LNCaP clone FGC (cell line): ENCODE measurements around the gene GPR27.

Source experiments
- DNase-seq: peaks from one replicate; pipeline ENCODE4 v3.0.0-alpha.2; 2011; ENCODE audit warnings: low read depth
- H3K4me3 ChIP-seq: 2 replicates; pipeline ENCODE4 v1.5.1; 2011; ENCODE audit warnings: mild to moderate bottlenecking, low read depth, low read length, control low read depth
- CTCF ChIP-seq: IDR thresholded peaks from 2 replicates; pipeline ENCODE4 v1.5.1; 2012; ENCODE audit warnings: mild to moderate bottlenecking; ENCODE audit not compliant: control insufficient read depth, insufficient read depth; ENCODE audit errors: extremely low read depth

The GPR27 gene

DNA sequence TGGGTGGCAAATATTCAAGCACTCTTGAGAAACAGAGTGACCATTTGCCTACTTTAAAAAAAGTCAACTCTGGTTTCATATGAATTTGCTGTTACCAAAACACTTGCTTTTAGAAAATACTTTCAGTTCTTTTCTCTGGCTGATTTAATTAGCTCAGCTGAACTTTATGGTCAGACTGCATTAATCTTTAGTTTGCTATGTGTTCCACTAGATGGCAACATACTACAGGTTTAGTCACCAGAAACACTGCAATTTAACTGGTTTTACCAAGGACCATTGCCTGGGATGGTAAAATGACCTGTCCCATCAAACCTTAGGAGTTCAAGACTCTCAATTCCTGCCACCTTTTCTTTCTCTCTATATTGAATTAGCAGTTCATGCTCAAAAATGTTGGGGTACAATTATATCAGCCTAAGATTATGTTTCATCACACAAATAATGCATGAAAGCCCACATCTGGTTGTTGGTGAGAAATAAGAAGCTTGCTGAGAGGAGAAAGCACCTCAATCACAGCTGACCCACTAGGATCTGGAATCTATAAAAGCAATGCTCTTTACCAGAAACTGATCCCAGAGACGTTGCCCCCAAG lies 42.7 kb upstream of the GPR27 start:
- peak; percentile 75 for TF ChIP-seq CTCF
- H3K4me3 ChIP-seq: no peak overlapping the region
- DNase-seq: no peak

- no peak for DNase-seq
These were observed 40.6 kb upstream of the GPR27 start for GRCh38 chr3:71713041-71713440.

GRCh38 chr3:71714595-71714994 lies 39.1 kb upstream of the GPR27 start:
- no peak overlapping the region for H3K4me3 ChIP-seq
- TF ChIP-seq CTCF: no peak
- no peak for DNase-seq

More at GRCh38 chr3:71713041-71713440, 40.6 kb upstream of the GPR27 start:
- H3K4me3 ChIP-seq: no peak overlapping the region
- no peak for TF ChIP-seq CTCF

- H3K4me3 ChIP-seq: no peak overlapping the region
- no peak for DNase-seq
- TF ChIP-seq CTCF: no peak
These were observed 35.6 kb upstream of the GPR27 start for GRCh38 chr3:71718072-71718471.

DNA sequence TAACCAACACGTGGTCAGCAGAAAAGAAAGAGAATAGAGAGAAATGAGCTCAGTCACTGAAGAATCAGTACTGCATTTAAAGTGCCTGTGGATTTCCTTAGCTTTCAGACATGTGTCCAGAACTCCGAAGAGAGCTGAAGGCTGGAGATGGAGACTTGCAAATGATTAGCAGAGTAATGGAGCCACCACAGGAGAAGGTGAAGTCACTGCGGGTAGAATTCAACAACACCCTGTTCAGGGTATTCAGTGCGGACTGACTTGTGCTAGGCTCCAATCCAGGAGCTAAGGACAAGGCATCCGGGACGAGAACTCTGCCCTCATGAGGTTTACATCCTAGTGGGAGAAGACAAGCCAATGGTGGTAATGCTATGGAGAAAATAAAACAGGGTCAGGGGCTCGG lies 32.7 kb upstream of the GPR27 start:
- DNase-seq: no peak
- no peak overlapping the region for H3K4me3 ChIP-seq
- no peak for TF ChIP-seq CTCF

- no peak for TF ChIP-seq CTCF
- H3K4me3 ChIP-seq: no peak overlapping the region
- no peak for DNase-seq
These were observed 32.0 kb upstream of the GPR27 start for GRCh38 chr3:71721651-71722157.

DNA sequence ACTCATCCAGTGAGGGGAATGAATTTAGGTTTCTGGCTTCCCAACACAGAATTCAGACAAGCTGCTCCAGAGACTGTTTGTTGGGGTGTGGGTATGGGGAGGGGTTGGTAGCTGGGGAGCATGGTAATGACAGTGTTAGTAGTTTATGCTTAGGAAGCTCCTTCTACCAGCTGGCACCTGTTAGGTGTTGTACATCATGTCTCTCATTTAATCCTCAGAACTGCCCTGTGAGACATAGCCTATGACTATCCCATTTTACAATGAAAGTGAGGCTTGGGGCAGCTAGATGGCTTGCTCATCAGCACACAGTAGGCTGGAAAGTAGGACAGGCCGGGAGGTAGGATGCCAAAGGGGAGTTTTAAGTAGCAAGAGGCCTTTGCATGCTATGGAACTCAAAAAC lies 31.0 kb upstream of the GPR27 start:
- no peak overlapping the region for H3K4me3 ChIP-seq
- no peak for TF ChIP-seq CTCF
- DNase-seq: no peak
